Uterine smooth muscle cell (primary cell): ENCODE measurements around the gene SPATA24. TPM values are rescaled to one million over a fixed set of nuclear protein-coding genes. Genes with fewer than 3 reads are reported as not detected.

Experiments used
- total RNA-seq: library from RNA; depleted of rRNA; stranded (reverse); fragments of >200 nt; gene quantifications from 2 replicates; pipeline ENCODE4 v1.2.3, GENCODE V29; 2014

SPATA24 gene, protein sequence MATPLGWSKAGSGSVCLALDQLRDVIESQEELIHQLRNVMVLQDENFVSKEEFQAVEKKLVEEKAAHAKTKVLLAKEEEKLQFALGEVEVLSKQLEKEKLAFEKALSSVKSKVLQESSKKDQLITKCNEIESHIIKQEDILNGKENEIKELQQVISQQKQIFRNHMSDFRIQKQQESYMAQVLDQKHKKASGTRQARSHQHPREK
- 4.0 and 4.9 TPM in 2 replicates for total RNA-seq

DNA sequence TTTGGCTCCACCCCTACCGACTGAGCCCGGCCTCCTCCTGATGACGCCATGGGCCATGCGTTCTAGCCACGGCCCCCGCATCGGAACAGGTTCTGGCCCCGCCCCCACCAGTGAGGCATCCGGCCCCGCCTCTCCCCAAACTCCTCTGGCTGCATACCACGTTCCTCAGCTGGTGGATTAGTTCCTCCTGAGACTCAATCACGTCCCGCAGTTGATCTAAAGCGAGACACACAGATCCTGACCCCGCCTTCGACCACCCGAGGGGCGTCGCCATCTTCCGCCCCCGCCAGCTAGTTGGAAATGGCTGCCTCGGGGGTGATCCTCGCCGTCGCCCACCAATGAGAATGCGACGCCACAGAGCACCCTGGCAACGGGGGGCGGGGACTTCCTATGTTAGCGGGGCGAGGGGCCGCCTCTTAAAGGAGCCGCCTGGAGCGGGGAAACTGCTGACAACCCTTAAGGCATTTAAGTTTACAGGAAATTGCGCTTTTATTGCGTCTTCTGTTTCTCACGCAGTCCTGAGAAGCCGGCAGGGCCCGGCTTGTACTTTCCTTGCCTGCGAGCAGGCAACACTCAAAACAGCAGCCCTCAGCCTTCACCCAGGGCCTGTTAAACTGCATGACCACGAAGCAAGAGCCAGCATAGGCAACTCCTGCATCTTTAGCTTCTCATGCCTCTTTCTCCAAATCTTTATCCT is at the start of gene SPATA24:
Gene SPATA24 (minus strand): TSS at position 303 of the 697 bp plus-strand sequence. CDS start 29 bp downstream, at position 274.

GRCh38 chr5:139439013-139439903 is 35.4 kb upstream of the SPATA24 start, which contains the start of gene DNAJC18:
TSS of gene DNAJC18 (minus strand) at chr5:139439525. CDS start at chr5:139439445, 80 bp downstream.

GRCh38 chr5:139394654-139395566 is 9.0 kb downstream of the SPATA24 start, which contains the start of gene PROB1:
TSS of gene PROB1 (minus strand) at chr5:139395104. CDS start at chr5:139395081, 23 bp downstream.

GRCh38 chr5:139389701-139390638 is 13.9 kb downstream of the SPATA24 start, which contains the start of gene MZB1:
TSS of gene MZB1 (minus strand) at chr5:139389913. CDS start at chr5:139389856, 57 bp downstream.

GRCh38 chr5:139383275-139383992 is 20.5 kb downstream of the SPATA24 start, which contains the start of gene SLC23A1:
TSS of gene SLC23A1 (minus strand) at chr5:139383297. CDS start at chr5:139383253, 44 bp downstream.

Other genes starting within 250 kb of the SPATA24 start
- 57.9 and 105 TPM in 2 replicates for gene SIL1, start 205.7 kb downstream of the SPATA24 start, total RNA-seq
- gene MATR3, start 110.3 kb downstream of the SPATA24 start, total RNA-seq = 255 and 325 TPM in 2 replicates
- 84.4 and 92.4 TPM in 2 replicates for gene PAIP2, start 62.2 kb downstream of the SPATA24 start, total RNA-seq
- not detected in 2 replicates for gene SLC23A1, start 20.8 kb downstream of the SPATA24 start, total RNA-seq
- gene MZB1, start 14.2 kb downstream of the SPATA24 start, total RNA-seq = not detected in 2 replicates
- gene PROB1, start 9.0 kb downstream of the SPATA24 start, total RNA-seq = 0.87 and 1.00 TPM in 2 replicates
- 4.1 and 8.7 TPM in 2 replicates for gene DNAJC18, start 35.4 kb upstream of the SPATA24 start, total RNA-seq
- 0.25 and 0.55 TPM in 2 replicates for gene ECSCR, start 58.7 kb upstream of the SPATA24 start, total RNA-seq
- gene SMIM33, start 66.9 kb upstream of the SPATA24 start, total RNA-seq = not detected in 2 replicates
- 8.6 and 9.5 TPM in 2 replicates for gene STING1, start 78.7 kb upstream of the SPATA24 start, total RNA-seq
- 46.5 and 49.8 TPM in 2 replicates for gene UBE2D2, start 157.2 kb upstream of the SPATA24 start, total RNA-seq
- gene CXXC5, start 244.3 kb upstream of the SPATA24 start, total RNA-seq = 48.5 and 68.6 TPM in 2 replicates